ENCODE data around the gene AIPL1. TPM values are rescaled to one million over a fixed set of nuclear protein-coding genes. Genes with fewer than 3 reads are reported as not detected.

AIPL1 gene
- total RNA-seq, 2 donors from 2014 or later = not detected

DNA sequence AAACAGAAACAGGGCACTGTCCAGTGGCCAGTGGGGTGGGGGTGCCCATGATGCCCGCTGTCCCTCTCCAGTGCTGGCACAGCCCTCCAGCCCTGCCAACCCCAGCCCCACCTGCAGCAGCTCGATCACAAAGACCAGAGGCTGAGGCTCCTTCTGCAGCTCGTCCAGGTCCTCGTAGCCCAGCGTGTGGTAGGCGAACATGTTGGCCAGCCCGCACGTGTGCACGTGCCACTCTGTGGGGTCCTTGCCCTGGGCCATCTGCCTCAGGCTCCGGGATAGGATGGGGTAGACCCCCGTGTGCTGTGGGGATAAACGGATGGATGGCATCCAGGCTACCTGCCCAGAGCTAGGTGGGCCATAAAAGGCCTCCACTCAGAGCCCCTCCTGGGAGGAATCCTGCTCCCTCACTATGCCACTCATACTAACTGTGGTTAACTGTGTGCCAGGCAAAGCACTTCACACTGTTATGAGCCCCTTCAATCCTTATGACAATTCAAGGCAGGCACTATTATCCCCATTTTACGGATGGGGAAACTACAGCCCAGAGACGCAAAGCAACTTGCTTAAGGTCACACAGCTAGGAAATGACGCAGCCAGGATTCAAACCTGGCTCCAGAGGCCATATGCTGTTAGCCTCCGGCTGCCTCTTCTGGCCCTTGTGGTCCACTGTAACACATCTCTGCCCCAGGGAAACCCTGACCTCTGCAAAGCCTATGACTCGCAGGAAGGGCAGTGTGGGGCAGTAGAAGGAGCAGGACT lies 6.5 kb downstream of the AIPL1 start:
- DNase-seq (no peak), ATAC-seq (no peak)
- intact Hi-C loops (cut with DNase I, micrococcal nuclease) = no loop called here

DNA sequence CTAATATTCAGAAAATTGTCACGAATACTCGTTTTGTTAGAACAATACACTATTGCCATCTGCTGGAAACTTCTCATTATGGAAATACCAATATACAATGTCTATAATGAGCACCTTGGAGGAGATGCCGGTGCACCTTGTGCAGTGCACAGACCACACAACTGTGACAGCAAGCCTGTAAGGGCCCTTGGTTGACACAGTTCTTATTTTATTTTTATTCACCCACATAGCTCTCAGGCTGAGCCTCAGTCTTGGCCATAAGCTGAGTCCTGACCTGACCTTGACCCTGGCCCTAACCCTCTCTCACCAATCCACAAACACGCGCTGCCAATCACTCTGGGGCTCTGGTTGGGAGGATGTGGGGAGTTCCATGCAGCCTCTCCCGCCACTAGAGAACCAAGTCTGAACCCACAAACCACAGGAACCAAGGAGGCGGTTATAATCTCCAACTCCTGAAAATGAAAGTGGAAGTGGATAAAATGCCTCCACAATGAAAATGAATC lies 7.6 kb downstream of the AIPL1 start:
- DNase-seq (no peak), ATAC-seq (no peak)
- intact Hi-C loops (cut with DNase I, micrococcal nuclease) = no loop called here

DNA sequence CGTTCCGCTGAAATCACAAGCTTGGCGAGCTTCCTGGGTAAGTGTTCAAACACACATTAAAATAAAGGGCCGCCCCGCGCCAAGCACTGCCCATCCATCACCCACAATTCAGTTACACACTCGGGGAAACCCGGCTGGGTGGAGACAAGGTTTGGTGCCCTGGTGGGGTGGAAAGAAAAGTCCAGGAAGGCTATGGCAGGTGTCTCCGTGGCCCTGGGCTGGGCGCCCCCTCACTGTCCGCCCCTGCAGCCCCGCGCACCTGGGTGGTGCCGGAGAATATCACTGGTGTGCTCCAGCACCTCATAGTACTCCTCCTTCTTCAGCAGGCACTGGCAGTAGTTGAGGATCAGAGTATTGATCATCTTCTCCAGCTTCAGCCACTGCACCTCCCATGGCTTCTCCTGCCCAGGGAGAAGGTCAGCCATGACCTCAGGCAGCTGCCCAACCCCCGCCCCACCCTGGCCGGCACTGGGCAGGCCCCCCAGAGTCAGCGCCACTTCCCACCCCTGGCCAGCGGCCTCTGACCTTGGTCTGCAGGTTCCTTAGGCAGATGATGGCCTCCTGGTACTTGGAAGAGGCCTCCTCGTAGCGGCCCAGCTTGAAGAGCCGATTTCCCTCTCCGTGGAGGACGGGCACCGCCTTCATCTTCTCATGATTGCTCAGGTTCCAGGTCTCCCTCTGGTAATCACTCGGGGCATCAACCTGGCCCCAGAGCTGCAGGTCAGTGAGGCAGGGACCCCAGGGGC lies 8.4 kb downstream of the AIPL1 start:
- ATAC-seq (no peak), DNase-seq (no peak)
- intact Hi-C loops (cut with DNase I, micrococcal nuclease) = no loop called here

DNA sequence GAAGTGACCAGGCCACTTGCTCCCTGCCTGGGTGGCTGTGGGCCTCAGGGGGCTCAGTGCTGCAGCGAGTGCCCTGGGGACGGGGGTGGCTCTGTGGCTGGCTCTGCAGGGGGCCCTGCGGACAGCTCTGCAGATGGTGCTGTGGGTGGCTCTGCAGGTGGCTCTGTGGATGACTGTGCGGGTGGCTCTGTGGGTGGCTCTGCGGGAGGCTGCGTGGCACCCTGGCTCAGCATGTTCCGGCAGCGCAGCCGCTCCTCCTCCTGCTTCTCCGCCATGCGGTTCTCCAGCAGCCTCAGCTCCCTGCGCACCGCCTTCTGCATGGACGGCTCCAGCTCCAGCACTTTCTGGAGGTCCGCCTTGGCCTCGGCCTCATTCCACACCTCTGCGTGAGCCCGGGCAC lies 9.5 kb downstream of the AIPL1 start:
- DNase-seq = no peak
- intact Hi-C loops (cut with DNase I, micrococcal nuclease) = loop anchor here in 1 of 2 donors (2.0 kb wide), 1 partner anchor 839 kb away; no protein-coding TSS in a partner anchor
- ATAC-seq = no peak

DNA sequence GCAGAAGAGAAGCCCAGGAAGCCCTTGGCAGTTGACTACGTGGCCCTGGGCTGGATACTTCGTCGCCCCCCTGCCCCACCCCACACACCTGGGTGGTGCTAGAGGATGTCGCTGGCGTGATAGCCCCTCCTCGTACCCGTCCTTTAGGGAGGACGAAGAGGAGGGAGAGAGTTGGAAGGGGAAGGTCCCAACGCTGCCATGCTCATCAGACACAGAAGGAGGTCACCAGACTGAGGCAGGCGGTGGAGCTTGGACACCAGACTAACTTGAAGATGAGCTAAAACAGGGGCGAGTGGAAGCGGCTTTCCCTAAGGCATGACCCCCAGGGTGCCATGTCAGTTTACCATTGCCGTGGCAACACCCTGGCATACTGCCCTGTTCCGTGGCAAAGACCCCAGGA lies 11.0 kb downstream of the AIPL1 start:
- ATAC-seq (no peak), DNase-seq (no peak)
- intact Hi-C loops (cut with DNase I, micrococcal nuclease) = loop anchor here in 1 of 2 donors (2.0 kb wide), 1 partner anchor 837 kb away; no protein-coding TSS in a partner anchor

DNA sequence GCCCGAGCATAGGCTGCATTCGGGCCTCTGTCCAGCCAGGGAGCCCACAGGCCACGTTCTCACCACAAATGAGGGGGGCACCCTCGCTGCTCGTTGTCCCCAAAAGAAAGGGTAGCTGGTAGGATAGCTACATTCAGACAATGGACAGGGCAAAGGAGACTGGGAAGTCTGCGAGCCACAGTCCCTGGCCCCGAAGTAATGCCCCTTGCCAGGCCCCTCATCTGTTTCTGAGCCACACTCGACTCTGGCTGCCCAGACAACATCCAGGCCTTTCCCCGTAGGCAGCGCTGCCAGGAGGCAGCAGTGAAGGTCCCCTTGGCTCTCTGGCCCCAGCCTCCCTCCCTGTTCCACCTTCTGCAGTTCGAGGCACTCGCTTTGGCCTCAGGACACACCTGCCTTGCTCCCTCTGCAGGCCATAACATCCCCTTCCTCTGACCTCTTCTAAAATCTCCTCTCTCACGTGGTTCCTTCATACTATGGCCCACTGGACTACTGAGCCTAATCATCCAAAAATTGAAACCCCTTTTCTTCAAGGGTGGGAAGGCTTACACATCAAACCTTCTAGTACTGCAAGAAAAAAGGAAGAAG lies 12.2 kb downstream of the AIPL1 start:
- intact Hi-C loops (cut with DNase I, micrococcal nuclease) = no loop called here
- ATAC-seq (no peak), DNase-seq (no peak)

DNA sequence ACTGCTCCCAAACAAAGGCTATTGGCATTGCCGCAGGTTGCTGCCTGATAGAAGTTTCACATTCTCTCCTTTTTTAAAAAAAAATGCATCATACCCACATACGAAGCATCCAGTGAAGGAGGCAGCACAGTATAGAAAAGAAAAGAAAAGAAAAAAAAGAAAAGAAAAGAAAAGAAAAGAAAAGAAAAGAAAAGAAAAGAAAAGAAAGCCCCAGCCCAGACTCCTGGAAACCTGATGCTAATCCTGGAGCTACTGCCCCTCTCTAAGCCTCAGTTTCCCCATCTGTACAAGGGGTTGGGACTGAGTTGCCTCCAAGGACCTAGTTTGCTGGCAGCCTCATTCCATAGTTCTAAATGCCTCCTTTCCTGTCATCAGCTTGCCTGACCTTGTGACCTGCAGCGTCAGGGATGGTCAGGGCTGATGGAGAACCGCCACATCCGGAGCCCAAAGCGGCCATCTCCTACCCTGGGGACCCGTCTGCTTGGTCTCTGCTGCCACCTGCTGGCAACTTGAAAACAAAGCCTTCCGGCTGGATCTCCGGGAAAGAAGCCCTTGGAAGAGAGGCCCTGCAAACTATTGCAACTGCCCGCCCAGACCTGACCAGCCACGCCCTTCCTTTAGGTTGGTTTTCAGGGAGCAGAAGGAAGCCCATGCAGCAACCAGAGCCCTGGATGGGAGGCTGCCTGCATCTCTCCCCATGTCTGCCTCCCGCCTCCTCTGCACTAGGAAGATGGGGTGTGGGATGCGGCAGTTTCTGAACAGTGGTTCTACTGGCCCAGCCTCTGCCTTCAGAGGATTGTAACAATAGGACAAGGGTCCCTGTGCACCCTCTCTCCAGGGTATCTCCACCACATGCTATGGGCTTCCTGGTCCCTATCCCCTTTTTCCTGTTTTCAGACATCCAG lies 13.0 kb downstream of the AIPL1 start:
- intact Hi-C loops (cut with DNase I, micrococcal nuclease) = no loop called here
- ATAC-seq (peak; percentile 87), DNase-seq (peak; percentile 69 to 78)

DNA sequence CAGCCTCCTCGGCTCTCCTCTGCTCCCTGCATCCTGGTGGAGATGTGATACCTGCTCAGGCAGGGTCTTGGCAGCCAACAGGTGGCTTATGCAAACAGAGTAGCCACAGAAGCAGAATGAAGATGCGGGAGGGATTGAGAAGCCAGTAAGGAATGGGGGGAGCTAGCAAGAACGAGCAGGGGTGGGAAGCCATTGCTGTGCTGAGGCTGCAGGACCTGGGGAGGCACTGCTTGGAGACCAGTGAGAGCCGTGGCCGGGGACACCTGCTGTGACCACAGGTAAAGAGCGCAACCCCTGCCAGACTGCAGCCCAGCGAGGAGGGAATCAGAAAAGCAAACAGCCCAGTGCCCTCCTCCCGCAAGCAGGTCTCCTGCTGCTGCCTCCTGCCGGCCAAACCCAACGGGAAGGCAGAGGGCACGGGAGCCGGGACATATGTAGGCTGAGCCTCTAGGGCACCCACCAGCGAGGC lies 14.7 kb downstream of the AIPL1 start:
- intact Hi-C loops (cut with DNase I, micrococcal nuclease) = no loop called here
- DNase-seq (peak in 1 of 2 donors; percentile 16), ATAC-seq (no peak)

DNA sequence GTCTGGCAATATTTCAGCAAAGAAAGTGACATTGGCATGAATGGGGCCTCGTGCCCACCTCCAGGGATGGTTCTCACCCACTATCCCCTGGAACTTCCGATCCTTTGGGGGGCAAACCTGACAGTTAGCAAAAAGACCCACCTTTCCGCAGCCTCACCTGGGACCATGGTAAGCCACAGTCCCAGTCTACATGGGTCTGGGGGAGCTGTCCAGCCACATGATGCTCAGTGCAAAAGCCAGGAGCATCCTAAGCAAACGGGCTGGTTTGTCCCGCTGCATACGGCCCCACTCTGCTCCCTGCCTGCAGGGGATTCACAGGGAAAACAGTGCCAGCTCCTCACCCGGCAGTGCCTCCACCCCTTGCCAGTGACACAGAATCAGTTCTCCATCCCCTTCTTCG lies 19.3 kb downstream of the AIPL1 start:
- intact Hi-C loops (cut with DNase I, micrococcal nuclease) = no loop called here
- DNase-seq (no peak), ATAC-seq (no peak)

DNA sequence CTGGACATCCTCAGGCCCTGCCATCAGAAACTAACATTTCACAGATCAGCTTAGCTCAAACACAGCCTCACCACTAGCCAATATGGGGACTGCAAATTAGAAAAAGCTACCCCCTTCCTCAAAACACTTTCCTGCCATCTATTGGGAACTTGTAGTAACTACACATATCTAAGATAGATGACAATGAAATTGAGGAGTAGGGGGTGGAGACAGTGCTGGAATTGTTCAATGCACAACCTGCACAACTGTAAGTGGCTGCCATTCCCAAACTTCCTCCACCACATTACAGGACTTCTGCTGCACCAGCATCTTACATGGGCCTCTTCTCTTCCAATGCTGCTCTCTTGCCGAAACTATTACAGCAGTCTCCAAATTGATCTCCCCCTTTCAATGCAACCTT lies 21.9 kb downstream of the AIPL1 start:
- no peak for ATAC-seq
- intact Hi-C loops (cut with DNase I, micrococcal nuclease) = no loop called here
- DNase-seq = no peak

DNA sequence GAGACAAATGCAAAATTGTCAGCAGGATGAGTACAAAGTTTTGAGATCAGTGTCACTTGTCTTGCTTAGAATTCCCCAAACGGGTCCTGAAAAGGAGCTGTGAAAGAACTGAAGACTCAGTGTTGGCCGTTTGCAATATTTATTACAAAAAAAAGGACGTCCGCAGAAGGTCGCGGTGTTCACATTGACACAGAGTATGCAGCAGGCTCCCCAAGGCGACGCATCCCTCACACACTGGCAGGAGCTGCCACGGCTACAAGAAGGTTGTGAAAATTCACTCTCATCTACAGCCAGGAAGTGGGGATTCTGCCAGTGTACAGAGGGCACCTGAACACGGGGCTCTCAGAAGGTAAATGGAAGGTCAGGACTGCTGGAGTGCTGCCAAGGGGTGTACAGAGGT lies 26.2 kb downstream of the AIPL1 start:
- ATAC-seq (no peak), DNase-seq (no peak)
- intact Hi-C loops (cut with DNase I, micrococcal nuclease) = no loop called here

DNA sequence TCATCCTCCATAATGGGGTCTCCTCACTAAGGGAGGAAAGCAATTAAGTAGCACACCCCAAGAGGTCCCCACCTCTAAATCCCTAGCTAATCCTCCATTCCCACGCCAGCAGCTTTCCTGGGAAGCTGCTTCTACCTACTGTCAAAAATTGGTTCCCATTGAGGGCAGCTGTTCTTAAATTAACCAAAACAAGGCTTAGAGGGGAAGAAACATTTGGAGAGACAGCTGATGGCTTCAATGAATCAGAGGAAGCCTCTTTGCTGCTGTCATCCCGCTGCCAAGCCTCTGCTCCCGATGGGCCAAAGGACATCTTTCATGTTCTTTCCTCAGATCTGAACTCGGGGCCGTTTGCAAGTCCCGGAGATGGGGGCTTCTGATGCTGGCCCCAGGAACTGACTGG lies 26.6 kb downstream of the AIPL1 start:
- intact Hi-C loops (cut with DNase I, micrococcal nuclease) = no loop called here
- DNase-seq (no peak), ATAC-seq (no peak)

DNA sequence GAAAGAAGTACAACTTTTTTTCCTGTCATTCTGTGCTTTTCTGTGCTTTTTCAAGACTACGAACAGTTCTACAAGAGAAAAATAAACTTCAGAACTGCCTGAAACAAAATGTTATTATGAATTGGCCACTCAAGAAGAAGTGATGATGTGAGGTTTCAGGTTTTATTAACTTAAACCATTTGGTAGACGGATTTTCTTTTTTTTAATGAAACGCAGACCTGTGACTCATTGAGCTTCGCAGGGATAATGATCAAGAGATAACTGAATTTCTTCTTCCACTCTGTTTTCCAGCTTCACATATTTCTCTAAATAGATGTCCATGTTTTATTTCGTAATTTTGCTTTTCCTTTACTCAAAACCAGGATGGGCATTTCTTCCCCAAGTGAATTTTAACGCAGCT lies 32.7 kb downstream of the AIPL1 start:
- intact Hi-C loops (cut with DNase I, micrococcal nuclease) = no loop called here
- DNase-seq = no peak
- no peak for ATAC-seq

DNA sequence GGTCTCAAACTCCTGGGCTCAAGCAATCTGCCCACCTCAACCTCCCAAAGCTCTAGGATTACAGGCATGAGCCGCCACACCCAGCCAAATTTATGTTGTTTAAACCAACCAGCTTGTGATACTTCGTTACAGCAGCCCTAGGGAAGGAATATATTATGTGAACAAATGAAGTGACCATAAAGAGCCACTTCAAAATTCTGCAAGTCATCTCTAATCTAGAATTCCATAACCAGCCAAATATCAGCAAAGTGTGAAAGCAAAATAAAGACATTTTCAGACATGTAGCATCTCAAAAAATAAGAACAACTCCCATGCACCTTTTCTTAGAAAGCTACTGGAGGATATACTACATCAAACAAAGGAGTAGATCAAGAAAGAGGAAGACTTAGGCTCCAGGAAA lies 36.0 kb downstream of the AIPL1 start:
- intact Hi-C loops (cut with DNase I, micrococcal nuclease) = no loop called here
- no peak for DNase-seq
- no peak for ATAC-seq

DNA sequence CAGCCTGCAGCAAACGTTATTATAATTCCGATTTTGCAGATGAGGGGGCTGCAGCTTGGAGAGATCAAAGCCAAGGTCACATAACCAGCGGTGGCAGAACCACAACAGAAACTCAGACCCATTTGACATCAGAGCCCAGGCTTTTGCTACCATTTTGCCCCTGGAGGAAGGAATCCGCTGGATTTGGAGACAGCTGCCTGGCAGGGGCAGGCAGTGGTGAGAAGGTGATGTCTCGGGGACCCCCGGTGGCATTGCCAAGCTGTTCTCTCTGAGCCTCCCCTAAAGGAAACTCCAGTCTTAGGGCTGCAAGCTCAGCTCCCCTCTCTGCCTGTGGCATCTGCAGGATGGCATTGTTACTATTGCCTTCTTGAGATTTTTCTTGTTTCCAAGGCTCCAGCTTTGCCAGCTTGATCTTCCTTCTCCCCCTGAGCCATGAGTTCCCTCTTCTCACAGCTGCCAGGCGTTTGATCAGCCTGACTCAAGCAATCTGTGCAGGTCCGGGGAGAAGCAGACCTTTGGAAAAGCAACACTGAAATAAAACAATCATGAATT lies 40.8 kb downstream of the AIPL1 start:
- DNase-seq = no peak
- no peak for ATAC-seq
- intact Hi-C loops (cut with DNase I, micrococcal nuclease) = no loop called here

DNA sequence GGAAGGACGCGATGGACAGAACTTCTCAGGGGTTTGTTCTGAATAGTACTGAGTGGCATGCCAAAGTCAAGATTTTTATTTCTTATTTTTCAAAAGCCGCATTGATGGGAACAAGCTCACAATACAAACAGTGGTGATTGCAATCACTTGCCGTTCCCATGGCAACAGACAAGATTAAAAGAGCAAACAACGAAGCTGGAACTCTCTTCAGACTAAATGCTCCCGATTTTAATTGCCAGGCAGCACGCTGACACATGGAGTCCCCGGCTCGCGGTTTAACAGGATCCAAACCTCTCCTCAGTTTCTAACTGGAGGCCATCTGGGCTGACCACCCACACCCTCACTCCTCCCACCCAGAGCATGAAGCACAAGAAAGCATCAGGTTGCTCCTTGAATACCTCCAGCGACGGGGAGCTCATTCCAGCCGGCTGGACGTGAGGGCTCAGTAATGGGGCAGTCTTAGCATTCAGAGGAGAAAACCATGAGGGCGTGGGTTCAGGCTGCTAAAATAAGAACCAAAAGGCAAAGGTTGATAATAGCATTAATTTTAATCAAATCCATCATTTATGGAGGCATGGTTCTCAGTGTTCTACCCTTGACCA lies 41.5 kb downstream of the AIPL1 start:
- ATAC-seq (no peak), DNase-seq (no peak)
- intact Hi-C loops (cut with DNase I, micrococcal nuclease) = no loop called here

DNA sequence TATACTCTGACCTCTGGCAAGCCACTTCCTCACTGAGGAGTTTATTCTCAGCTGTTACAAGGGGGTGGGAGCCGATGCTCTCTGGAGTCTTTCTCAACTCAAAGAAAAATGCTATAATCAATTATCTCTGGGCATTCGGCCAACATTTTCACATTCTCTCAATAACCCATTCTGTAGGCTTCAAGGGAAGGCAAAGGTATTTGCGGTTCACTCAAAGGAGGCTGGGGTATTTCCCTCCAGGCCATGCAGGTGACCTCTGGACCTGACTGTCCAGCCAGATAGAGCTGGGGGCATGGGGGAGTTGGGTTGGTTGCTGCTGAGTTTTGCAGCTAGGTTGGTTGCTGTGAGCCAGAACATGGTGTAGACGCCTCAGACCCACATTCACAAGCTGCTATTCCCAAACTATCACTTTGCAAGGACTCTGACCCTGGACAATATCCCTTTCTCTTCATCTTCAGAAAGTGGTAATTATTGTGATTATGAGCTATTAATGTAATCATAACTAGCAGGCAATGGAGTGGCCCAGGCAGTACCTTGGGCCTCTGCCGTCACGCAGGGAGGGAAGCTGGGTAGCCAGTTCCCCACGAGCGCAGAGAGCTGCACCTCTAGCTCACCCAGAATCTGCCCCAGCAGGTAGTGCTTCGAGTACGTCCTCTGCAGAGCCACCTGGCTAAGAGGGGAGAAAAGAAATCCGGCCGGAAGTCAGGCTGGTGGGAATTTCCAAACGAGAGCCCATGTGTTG lies 42.1 kb downstream of the AIPL1 start:
- DNase-seq (no peak), ATAC-seq (no peak)
- intact Hi-C loops (cut with DNase I, micrococcal nuclease) = no loop called here

DNA sequence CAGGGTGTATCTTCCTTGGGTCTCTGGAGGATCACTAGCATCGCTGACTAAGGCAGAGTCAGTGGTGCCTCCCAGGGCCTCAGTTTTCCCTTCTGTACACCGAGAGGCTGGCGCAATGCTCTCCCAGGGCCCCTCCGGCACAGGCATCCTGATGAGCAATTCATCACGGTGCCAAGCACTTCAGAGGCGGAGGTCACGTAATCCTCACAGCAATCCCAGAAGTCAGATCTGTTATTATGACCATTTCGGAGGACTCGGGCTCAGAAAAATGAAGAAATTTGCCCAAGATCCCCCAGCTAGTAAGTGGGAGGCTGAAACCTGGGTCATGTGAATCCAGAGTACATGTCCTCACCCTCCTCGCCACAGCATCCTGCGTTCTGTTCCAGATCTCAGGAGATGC lies 46.5 kb downstream of the AIPL1 start:
- intact Hi-C loops (cut with DNase I, micrococcal nuclease) = no loop called here
- ATAC-seq = no peak
- no peak for DNase-seq
